BLaER1 treated with 17β-estradiol and CSF1 and Interleukin-3, amounts not matched to agents 10 nM and 100 nM (cell line): ENCODE data around the gene TTLL3.

Experiments used
- H3K27ac ChIP-seq, 11 experiments: shearing (Covaris generic); formaldehyde crosslinking; 2 replicates each; pipeline ENCODE4 v1.8.1; 2022
- H3K27me3 ChIP-seq, 11 experiments: shearing (Covaris generic); formaldehyde crosslinking; 2 replicates each; pipeline ENCODE4 v1.8.1; 2022
- H3K36me3 ChIP-seq, 11 experiments: shearing (Covaris generic); formaldehyde crosslinking; 2 replicates each; pipeline ENCODE4 v1.8.1; 2022
- H3K4me1 ChIP-seq, 10 experiments: shearing (Covaris generic); formaldehyde crosslinking; 2 replicates each; pipeline ENCODE4 v1.8.1; 2022
- H3K4me2 ChIP-seq, 11 experiments: shearing (Covaris generic); formaldehyde crosslinking; 2 replicates each; pipeline ENCODE4 v1.8.1; 2022
- H3K4me3 ChIP-seq, 10 experiments: shearing (Covaris generic); formaldehyde crosslinking; 2 replicates each; pipeline ENCODE4 v1.8.1; 2022
- H3K9ac ChIP-seq, 11 experiments: shearing (Covaris generic); formaldehyde crosslinking; 2 replicates each; pipeline ENCODE4 v1.8.1; 2022
- H3K9me3 ChIP-seq, 11 experiments: shearing (Covaris generic); formaldehyde crosslinking; replicated peaks in 1 of 11; 2 replicates each; pipeline ENCODE4 v1.8.1; 2022
- H4K20me1 ChIP-seq, 11 experiments: shearing (Covaris generic); formaldehyde crosslinking; 2 replicates each; pipeline ENCODE4 v1.8.1; 2022
- Cebpa-rat ChIP-seq, 11 experiments: shearing (Covaris generic); IDR thresholded peaks; 2 replicates each; pipeline ENCODE4 v1.8.1; 2022

TTLL3 gene, protein sequence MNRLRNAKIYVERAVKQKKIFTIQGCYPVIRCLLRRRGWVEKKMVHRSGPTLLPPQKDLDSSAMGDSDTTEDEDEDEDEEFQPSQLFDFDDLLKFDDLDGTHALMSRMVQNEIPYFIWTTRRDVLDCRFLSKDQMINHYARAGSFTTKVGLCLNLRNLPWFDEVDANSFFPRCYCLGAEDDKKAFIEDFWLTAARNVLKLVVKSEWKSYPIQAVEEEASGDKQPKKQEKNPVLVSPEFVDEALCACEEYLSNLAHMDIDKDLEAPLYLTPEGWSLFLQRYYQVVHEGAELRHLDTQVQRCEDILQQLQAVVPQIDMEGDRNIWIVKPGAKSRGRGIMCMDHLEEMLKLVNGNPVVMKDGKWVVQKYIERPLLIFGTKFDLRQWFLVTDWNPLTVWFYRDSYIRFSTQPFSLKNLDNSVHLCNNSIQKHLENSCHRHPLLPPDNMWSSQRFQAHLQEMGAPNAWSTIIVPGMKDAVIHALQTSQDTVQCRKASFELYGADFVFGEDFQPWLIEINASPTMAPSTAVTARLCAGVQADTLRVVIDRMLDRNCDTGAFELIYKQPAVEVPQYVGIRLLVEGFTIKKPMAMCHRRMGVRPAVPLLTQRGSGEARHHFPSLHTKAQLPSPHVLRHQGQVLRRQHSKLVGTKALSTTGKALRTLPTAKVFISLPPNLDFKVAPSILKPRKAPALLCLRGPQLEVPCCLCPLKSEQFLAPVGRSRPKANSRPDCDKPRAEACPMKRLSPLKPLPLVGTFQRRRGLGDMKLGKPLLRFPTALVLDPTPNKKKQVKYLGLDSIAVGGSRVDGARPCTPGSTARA

DNA sequence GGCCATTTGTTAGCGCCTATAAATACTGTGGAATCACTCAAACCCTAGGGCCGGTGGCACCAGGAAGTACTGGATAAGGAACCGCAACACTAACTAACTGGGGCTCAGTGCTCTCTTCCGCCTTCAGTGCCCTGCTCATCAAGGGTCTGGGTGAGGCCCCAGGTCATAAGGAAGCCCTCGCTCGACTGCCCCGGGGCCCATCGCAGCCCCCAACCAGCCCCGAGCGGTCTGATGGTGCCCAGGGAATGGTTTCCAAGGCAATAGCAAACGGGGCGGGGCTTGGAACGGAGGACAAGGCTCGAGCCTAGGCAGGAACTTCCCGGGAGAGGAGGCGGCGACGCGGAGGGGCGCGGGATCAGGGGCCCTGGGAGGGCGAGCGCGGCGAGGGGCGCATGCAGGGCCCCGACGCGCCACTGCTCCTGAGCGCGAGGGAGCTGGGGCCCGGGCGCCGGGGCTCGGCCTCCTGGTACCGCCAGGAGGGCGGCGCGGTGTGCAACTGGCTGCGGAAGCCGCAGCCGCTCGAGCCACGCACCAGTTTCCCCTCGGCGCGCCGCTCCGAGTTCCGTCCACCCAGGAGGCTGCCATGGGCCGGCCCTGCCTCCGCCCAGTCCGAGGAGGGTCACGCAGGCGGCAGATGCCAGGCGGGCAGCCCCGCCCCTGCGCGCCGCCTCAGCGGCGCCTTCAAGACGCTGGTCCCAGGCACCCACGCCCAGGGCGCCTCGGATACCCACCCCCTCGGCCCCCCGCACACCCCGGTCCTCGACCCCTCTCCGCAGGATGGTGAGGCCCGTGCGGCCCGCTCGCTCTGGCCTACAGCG lies at the start of gene TTLL3:
TSS of gene TTLL3 (plus strand) at position 648 of the 818 bp plus-strand sequence. CDS start 400 bp downstream, outside the sequence.
- peak within 1 kb of the TSS; percentile 71 to 92 (median 88) for H3K27ac ChIP-seq
- H3K9me3 ChIP-seq: no peaks in the 10 kb centered on the region
- peak within 1 kb of the TSS; percentile 84 to 95 (median 91) for H3K4me2 ChIP-seq
- H4K20me1 ChIP-seq: peaks cover 0 to 46% (median 31%) of the 10 kb centered on the region in 11 experiments; a peak in 19 of 22 replicates
- peaks cover 32 to 66% (median 48%) of the 10 kb centered on the region in 11 experiments for H3K36me3 ChIP-seq
- peaks cover 31 to 59% (median 44%) of the 10 kb centered on the region in 10 experiments for H3K4me1 ChIP-seq
- TF ChIP-seq Cebpa-rat (IDR thresholded peaks at IDR 0.05): no peak
- H3K9ac ChIP-seq: peak within 1 kb of the TSS; percentile 78 to 92 (median 87)
- no peaks in the 10 kb centered on the region for H3K27me3 ChIP-seq
- peak within 1 kb of the TSS; percentile 59 to 81 (median 69) for H3K4me3 ChIP-seq

DNA sequence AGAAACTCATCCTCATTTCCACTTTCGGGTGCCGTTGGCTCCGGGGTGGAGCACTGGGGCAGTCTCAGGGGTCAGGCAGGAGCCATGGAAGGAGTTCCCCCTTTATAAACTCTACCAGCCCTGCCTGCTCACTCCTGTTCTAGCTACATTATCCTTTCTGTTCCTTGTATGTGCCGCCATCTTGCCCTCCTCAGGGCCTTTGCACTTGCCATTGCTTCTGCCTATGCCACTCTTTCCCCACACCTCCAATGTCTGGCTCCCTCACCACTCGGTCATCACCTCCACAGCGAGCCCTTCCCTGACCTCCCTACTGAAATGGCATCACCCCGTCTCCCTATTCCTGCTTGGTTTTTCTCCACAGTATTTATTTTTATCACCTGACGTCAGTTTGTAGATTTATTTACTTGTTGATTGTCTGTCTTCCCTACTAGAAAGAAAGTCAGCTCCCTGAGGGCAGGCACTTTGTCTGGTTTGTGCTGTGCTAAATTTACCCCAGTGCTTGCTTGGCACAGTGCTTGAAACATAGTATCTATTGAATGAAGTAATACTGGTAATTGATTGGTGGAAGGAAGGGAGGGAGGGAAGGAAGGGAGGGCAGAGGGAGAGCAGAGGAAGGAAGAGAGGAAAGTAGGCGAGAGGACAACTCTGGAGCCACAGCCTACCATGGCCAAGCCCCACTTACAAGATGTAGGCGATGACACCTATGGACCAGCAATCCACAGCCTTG lies 49.1 kb upstream of the TTLL3 start:
- H3K27me3 ChIP-seq: no peaks in the 10 kb centered on the region
- no peak overlapping the region for H3K9ac ChIP-seq
- no peak for TF ChIP-seq Cebpa-rat (IDR thresholded peaks at IDR 0.05)
- H3K4me1 ChIP-seq: peaks cover 0 to 3% (median 0%) of the 10 kb centered on the region in 10 experiments; a peak in 2 of 20 replicates
- H4K20me1 ChIP-seq: peaks cover 0 to 4% (median 0%) of the 10 kb centered on the region in 11 experiments; a peak in 3 of 22 replicates
- no peak overlapping the region for H3K4me3 ChIP-seq
- peaks cover 18 to 43% (median 25%) of the 10 kb centered on the region in 11 experiments; a peak in 21 of 22 replicates for H3K36me3 ChIP-seq
- no peak overlapping the region for H3K4me2 ChIP-seq
- H3K9me3 ChIP-seq: no peaks in the 10 kb centered on the region
- H3K27ac ChIP-seq: no peak overlapping the region

DNA sequence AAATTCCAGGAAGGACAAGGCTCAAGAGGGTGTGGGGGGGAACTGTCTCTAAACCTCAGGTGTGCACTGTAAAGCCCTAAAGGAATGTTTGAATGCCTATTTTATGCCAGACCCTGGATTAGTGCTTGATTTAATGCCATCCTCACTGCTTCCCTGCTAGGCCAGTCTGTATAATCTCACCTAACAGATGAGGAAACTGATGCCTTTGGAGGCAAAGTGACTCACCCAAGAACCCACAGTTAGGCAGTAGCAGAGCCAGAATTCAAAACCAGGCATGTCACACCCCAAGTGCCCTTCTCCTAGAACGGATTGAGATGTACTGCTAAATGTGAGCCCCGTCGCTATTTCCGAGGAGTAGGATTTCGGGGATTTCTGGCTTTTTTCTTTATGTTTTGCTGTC lies 48.1 kb upstream of the TTLL3 start:
- Histone ChIP-seq H3K4me3 (no peak overlapping the region), H3K9me3 (no peaks in the 10 kb centered on the region), H3K27ac (no peak overlapping the region), H4K20me1 (peaks cover 0 to 4% (median 0%) of the 10 kb centered on the region in 11 experiments; a peak in 3 of 22 replicates), H3K4me2 (no peak overlapping the region), H3K27me3 (no peaks in the 10 kb centered on the region), H3K36me3 (peaks cover 9 to 34% (median 16%) of the 10 kb centered on the region in 11 experiments; a peak in 21 of 22 replicates), H3K4me1 (peaks cover 0 to 13% (median 0%) of the 10 kb centered on the region in 10 experiments; a peak in 6 of 20 replicates), H3K9ac (no peak overlapping the region; a peak in 1 of 22 replicates)
- TF ChIP-seq Cebpa-rat (IDR thresholded peaks at IDR 0.05): no peak

DNA sequence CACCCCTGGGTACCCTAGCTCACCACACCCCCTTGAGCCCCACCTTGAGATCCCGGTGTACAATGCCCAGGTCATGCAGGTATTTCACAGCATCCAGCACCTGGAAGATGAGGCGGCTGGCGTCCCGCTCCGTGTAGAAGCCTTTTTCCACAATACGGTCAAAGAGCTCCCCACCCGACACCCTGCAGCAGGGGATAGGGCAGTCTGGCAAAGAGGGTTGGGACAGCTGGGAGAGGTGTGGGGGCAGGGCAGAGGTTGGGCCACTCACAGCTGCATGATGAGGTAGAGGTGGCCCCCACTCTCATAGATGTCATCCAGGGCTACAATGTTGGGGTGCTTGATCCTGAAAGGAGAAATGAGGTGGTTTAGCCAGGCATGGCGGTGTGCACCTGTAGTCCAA lies 47.2 kb upstream of the TTLL3 start:
- H4K20me1 ChIP-seq: peaks cover 0 to 4% (median 0%) of the 10 kb centered on the region in 11 experiments; a peak in 3 of 22 replicates
- H3K9ac ChIP-seq: no peak overlapping the region
- H3K4me3 ChIP-seq: no peak overlapping the region
- TF ChIP-seq Cebpa-rat (IDR thresholded peaks at IDR 0.05): no peak
- peaks cover 0 to 22% (median 3%) of the 10 kb centered on the region in 10 experiments; a peak in 9 of 20 replicates for H3K4me1 ChIP-seq
- no peaks in the 10 kb centered on the region for H3K27me3 ChIP-seq
- no peak overlapping the region for H3K27ac ChIP-seq
- H3K36me3 ChIP-seq: peaks cover 0 to 24% (median 6%) of the 10 kb centered on the region in 11 experiments; a peak in 14 of 22 replicates
- H3K4me2 ChIP-seq: no peak overlapping the region
- H3K9me3 ChIP-seq: no peaks in the 10 kb centered on the region

DNA sequence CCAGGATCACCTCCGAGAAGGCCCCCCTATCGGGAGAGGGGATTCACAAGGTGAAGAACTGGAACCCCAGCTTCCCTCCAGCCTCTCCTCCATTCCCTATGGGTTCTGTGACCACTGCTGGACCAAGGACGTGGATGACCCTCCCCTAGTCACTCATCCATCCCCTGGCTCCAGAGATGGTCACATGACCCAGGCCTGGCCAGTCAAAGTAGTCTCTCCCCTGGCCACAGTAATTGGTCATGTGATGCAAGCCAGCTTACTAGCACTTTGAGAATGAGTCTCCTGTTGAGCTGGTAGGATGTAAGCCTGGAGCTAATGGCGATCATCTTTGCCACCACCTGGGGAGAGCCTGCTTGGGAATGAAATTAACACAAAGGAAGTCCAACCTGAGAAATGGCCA lies 44.2 kb upstream of the TTLL3 start:
- Histone ChIP-seq H3K36me3 (0 out of 22 replicates have a peak, but pooled peaks cover 0 to under 1% (median 0%) of the 10 kb centered on the region in 11 experiments), H3K27ac (no peak overlapping the region), H3K27me3 (peaks cover 21 to 29% (median 27%) of the 10 kb centered on the region in 11 experiments), H3K4me1 (peaks cover 6 to 48% (median 10%) of the 10 kb centered on the region in 10 experiments; a peak in 15 of 20 replicates), H3K9me3 (no peaks in the 10 kb centered on the region), H3K4me2 (peak overlapping the region in 1 of 11 experiments; percentile 13; a peak in 1 of 22 replicates), H3K4me3 (no peak overlapping the region), H3K9ac (no peak overlapping the region), H4K20me1 (peaks cover 0 to 29% (median 0%) of the 10 kb centered on the region in 11 experiments; a peak in 5 of 22 replicates)
- no peak for TF ChIP-seq Cebpa-rat (IDR thresholded peaks at IDR 0.05)

DNA sequence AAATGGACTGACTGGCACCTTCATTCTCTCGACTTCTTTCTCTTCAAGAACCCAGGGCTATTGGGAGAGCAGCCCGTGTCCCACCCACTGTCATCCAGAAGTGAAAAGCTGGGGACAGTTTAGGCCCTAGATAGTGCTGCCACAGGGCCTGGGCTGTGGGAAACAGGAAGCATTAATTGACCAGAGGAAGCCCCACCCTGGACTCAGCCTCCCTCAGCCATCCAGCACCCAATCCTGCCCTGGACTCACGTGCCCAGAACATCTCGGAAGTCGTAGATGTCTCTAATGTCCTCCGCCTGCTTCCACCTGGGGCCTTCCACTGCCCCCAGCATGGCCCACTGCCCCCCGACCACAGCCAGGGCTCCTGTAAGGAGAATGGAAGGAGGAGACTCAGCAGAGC lies 42.6 kb upstream of the TTLL3 start:
- Histone ChIP-seq H3K4me1 (peaks cover 6 to 48% (median 10%) of the 10 kb centered on the region in 10 experiments; a peak in 15 of 20 replicates), H3K9me3 (no peaks in the 10 kb centered on the region), H4K20me1 (peaks cover 0 to 29% (median 0%) of the 10 kb centered on the region in 11 experiments; a peak in 5 of 22 replicates), H3K27ac (no peak overlapping the region), H3K36me3 (no peaks in the 10 kb centered on the region), H3K9ac (no peak overlapping the region), H3K27me3 (peaks cover 22 to 39% (median 30%) of the 10 kb centered on the region in 11 experiments), H3K4me2 (peak overlapping the region in 5 of 11 experiments; percentile 5 to 83 (median 68); a peak in 8 of 22 replicates), H3K4me3 (no peak overlapping the region)
- no peak for TF ChIP-seq Cebpa-rat (IDR thresholded peaks at IDR 0.05)

DNA sequence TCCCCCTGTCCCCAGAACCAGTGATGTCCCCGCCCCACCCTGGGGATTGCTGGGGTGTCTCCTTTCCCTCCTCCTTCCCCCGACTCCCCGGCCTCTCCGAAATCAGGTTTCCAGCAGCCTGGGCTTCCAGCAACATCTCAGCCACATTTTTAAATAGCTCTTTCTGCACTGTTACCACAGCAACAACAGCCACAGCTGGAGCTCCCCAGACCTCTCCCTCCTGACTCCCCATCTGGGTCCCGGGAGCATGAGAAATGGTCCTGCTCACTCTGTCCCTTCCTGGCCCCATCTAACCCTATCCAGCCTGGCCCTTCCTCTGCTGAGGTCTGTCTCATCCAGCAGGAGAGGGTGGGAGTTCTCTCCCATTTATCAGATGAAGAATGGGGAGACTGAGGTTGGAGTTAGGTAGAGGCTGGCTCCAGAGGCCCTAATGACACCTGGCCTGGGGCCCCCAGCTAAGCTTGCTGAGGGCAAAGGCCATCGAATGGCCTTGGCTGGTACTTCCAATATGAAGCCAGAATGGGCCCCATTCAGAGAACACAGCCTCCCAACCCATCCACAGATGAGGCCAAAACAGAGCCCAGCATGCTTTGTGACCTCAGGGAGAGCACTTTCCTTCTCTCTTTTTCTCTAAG lies 41.8 kb upstream of the TTLL3 start:
- H3K27ac ChIP-seq: no peak overlapping the region
- H3K9ac ChIP-seq: no peak overlapping the region
- peaks cover 22 to 42% (median 30%) of the 10 kb centered on the region in 11 experiments for H3K27me3 ChIP-seq
- peaks cover 6 to 48% (median 10%) of the 10 kb centered on the region in 10 experiments; a peak in 15 of 20 replicates for H3K4me1 ChIP-seq
- H3K4me3 ChIP-seq: no peak overlapping the region
- no peaks in the 10 kb centered on the region for H3K9me3 ChIP-seq
- peaks cover 0 to 25% (median 0%) of the 10 kb centered on the region in 11 experiments; a peak in 5 of 22 replicates for H4K20me1 ChIP-seq
- H3K36me3 ChIP-seq: no peaks in the 10 kb centered on the region
- TF ChIP-seq Cebpa-rat (IDR thresholded peaks at IDR 0.05): no peak
- peak overlapping the region in 3 of 11 experiments; percentile 76 to 90 (median 83); a peak in 4 of 22 replicates for H3K4me2 ChIP-seq
